ENCODE measurements around the gene APC2.

GRCh38 chr19:1411255-1412191, 38.4 kb upstream of the APC2 start:
- TF ChIP-seq CTCF (IDR thresholded peaks at IDR 0.05; ENCODE audit: low read depth, low read length) (no peak), EZH2phosphoT487 (IDR thresholded peaks at IDR 0.05; ENCODE audit: low read depth) (no peak)
